DOHH2 (cell line): ENCODE measurements around the gene SSBP3.

Experiments used
- H3F3A ChIP-seq: fragments of 200-600 bp; sonication (generic), shearing (Covaris generic); 2 replicates; pipeline ENCODE4 v1.6.0; 2016; ENCODE audit warnings: antibody characterized with exemption, mild to moderate bottlenecking; ENCODE audit not compliant: control insufficient read depth, insufficient read depth
- H3K27ac ChIP-seq: fragments of 200-600 bp; sonication (generic); 2 replicates; pipeline ENCODE4 v1.5.1; 2014; ENCODE audit warnings: low read depth, mild to moderate bottlenecking, low read length, moderate library complexity
- H3K27me3 ChIP-seq: fragments of 200-600 bp; sonication (generic); 2 replicates; pipeline ENCODE4 v1.6.1; 2014; ENCODE audit warnings: mild to moderate bottlenecking, low read length, mixed read lengths; ENCODE audit not compliant: control insufficient read depth
- H3K36me3 ChIP-seq: fragments of 200-600 bp; sonication (generic); 2 replicates; pipeline ENCODE4 v1.6.1; 2014; ENCODE audit warnings: mild to moderate bottlenecking, low read length, moderate library complexity, mixed read lengths; ENCODE audit not compliant: control insufficient read depth
- H3K4me1 ChIP-seq: fragments of 200-600 bp; sonication (generic); 2 replicates; pipeline ENCODE4 v1.6.1; 2014; ENCODE audit warnings: mild to moderate bottlenecking, low read length, mixed read lengths; ENCODE audit not compliant: control insufficient read depth
- H3K4me2 ChIP-seq: fragments of 200-600 bp; sonication (generic); 2 replicates; pipeline ENCODE4 v1.6.0; 2014; ENCODE audit warnings: mild to moderate bottlenecking, low read length, moderate library complexity
- H3K4me3 ChIP-seq: fragments of 200-600 bp; sonication (generic); 2 replicates; pipeline ENCODE4 v1.5.1; 2014; ENCODE audit warnings: mild to moderate bottlenecking, low read length, mixed read lengths
- H3K79me2 ChIP-seq: fragments of 200-600 bp; sonication (generic); 2 replicates; pipeline ENCODE4 v1.6.1; 2014; ENCODE audit warnings: mild to moderate bottlenecking, low read length, mixed read lengths; ENCODE audit not compliant: control insufficient read depth
- H3K9me2 ChIP-seq: fragments of 200-600 bp; sonication (generic); replicated peaks from 2 replicates; pipeline ENCODE4 v1.6.1; 2014; ENCODE audit warnings: mild to moderate bottlenecking, low read length, mixed read lengths; ENCODE audit not compliant: control insufficient read depth
- H3K9me3 ChIP-seq: fragments of 200-600 bp; sonication (generic); 2 replicates; pipeline ENCODE4 v1.6.1; 2014; ENCODE audit warnings: antibody characterized with exemption, low read length, mixed read lengths; ENCODE audit not compliant: control insufficient read depth, insufficient read depth
- H4K20me1 ChIP-seq: fragments of 200-600 bp; sonication (generic); 2 replicates; pipeline ENCODE4 v1.6.0; 2014; ENCODE audit warnings: low read depth, mild to moderate bottlenecking, antibody characterized with exemption, low read length, moderate library complexity; ENCODE audit not compliant: control insufficient read depth, insufficient read depth
- EZH2phosphoT487 ChIP-seq: fragments of 200-600 bp; sonication (generic); IDR thresholded peaks from 2 replicates; pipeline ENCODE4 v1.6.1; 2017; ENCODE audit warnings: borderline replicate concordance, mild to moderate bottlenecking, antibody characterized with exemption, low read length, moderate library complexity, mixed read lengths
- TF ChIP-seq, protein P1 (sequence below): fragments of 200-600 bp; sonication (generic); IDR thresholded peaks from one replicate; pipeline ENCODE4 v1.5.1; 2014; ENCODE audit warnings: antibody characterized with exemption, mild to moderate bottlenecking, low read depth, low read length; ENCODE audit not compliant: poor library complexity, severe bottlenecking

SSBP3 gene

DNA sequence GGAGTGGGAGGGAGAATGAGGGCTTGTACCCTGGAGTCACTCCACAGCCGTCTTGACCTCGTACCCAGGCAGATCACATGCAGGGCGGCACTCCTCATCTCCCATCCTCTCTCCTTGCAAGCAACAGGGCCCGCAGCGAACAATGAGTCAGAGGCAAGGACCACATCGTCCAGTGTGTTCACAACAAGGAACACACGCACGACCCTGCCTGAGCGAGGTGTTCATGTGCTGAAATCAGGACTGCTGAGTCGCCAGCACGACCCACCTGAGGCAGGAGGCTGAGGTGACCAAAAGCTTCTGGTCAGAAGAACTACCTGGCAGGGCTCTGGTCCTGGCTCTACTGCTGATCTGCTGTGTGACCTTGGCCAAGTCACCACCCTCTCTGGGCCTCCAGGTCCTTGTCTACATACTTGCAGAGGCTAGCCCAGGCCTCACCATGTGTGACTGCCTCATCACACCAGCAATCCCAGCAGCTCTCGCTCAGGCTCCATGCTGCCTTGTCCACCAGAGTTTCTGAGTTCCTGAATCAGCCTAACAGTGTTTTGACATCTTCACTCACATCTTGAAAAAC, 78.0 kb downstream of the SSBP3 start:
- Histone ChIP-seq H3K27me3 (no peaks in the 10 kb centered on the region), H3K9me3 (no peaks in the 10 kb centered on the region), H3K9me2 (no peaks in the 10 kb centered on the region), H3F3A (no peaks in the 10 kb centered on the region), H3K36me3 (no peaks in the 10 kb centered on the region), H4K20me1 (no peaks in the 10 kb centered on the region), H3K4me3 (peak overlapping the region; percentile 67), H3K4me2 (peak overlapping the region; percentile 79), H3K27ac (no peak overlapping the region), H3K4me1 (peaks cover 49% of the 10 kb centered on the region), H3K79me2 (peaks cover 7% of the 10 kb centered on the region; the same call in 1 of the 2 replicates)
- TF ChIP-seq, protein P1, sequence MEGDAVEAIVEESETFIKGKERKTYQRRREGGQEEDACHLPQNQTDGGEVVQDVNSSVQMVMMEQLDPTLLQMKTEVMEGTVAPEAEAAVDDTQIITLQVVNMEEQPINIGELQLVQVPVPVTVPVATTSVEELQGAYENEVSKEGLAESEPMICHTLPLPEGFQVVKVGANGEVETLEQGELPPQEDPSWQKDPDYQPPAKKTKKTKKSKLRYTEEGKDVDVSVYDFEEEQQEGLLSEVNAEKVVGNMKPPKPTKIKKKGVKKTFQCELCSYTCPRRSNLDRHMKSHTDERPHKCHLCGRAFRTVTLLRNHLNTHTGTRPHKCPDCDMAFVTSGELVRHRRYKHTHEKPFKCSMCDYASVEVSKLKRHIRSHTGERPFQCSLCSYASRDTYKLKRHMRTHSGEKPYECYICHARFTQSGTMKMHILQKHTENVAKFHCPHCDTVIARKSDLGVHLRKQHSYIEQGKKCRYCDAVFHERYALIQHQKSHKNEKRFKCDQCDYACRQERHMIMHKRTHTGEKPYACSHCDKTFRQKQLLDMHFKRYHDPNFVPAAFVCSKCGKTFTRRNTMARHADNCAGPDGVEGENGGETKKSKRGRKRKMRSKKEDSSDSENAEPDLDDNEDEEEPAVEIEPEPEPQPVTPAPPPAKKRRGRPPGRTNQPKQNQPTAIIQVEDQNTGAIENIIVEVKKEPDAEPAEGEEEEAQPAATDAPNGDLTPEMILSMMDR = no peak
- TF ChIP-seq EZH2phosphoT487 = no peak

DNA sequence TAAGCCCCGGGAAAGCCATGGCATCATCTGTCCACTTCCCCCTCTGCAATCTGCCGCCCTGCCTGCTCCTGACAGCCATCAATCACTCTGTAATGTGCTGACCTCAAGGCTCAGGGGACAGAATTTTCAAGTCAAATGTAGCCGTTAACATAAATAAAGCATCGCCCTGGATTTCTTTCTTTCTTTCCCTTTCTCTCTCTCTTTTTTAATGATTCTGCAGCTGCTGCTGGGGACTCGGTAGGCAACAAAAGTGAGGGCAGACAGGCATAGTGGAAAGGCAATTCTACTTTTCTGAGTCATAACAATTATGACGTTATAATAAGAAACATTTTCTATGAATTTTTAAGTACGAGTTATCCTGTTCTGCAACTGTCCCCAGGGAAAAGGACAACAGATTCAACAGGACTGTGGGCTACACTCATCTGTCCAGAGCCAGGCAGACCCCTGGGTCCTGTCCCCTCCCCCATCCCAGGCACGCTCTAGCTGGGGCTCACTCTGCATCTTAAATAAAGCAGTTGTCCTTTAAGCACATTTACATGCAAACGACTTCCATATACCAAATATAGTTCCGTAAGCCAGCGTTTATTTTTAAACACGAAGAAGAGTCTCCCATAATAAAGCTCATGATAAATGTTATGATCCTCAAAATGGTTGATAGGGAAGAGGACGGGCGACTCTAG, 78.7 kb downstream of the SSBP3 start:
- Histone ChIP-seq H3K9me3 (no peaks in the 10 kb centered on the region), H3K4me1 (peaks cover 49% of the 10 kb centered on the region), H3K4me3 (peak overlapping the region; percentile 67), H3F3A (no peaks in the 10 kb centered on the region), H3K4me2 (peak overlapping the region; percentile 79), H3K27ac (no peak overlapping the region), H3K36me3 (no peaks in the 10 kb centered on the region), H3K27me3 (no peaks in the 10 kb centered on the region), H3K9me2 (no peaks in the 10 kb centered on the region), H3K79me2 (peaks cover 7% of the 10 kb centered on the region; the same call in 1 of the 2 replicates), H4K20me1 (no peaks in the 10 kb centered on the region)
- TF ChIP-seq EZH2phosphoT487 = no peak
- TF ChIP-seq, protein P1 = no peak

DNA sequence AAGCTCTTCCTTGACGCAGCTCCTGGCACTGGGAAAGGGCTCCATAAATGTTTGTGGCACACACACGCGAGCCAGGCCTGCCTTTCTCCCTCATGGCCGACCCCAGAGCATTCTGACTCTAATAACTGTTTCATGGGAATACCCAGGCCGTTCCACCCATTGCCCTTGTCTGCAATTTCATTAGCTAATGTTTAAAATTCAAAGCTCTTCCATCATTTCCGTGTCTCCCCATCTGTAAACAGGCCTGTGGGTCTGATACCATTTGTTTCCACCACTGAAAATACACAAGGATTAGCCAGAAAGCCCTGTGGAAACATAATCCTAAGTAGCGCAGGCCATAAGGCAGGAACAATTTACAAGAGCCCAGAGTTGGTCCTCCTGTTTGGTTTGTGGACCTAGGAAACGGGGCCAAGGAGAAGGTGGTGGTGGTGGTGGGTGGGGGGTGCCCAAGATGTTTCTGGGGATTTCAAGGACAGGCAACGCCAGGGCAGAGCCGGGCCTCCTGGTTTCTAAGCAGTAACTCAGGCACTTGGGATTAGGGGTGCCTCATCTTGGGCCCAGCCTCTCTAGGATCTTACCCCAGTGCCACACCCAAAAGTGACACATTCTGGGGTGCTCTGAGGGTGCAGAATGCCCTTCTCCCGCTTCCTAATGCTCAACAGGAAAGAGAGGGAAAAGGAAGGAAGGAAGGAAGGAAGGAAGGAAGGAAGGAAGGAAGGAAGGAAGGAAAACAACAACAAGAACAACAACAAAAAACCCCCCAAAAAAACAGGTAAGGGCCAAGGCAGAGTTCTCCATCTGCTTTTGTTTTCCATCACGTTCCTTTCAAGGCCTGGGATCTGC, 79.4 kb downstream of the SSBP3 start:
- Histone ChIP-seq H3K36me3 (no peaks in the 10 kb centered on the region), H3K4me3 (peak overlapping the region; percentile 67), H3K4me2 (peak overlapping the region; percentile 79), H4K20me1 (no peaks in the 10 kb centered on the region), H3K27me3 (no peaks in the 10 kb centered on the region), H3K27ac (no peak overlapping the region), H3K9me3 (no peaks in the 10 kb centered on the region), H3K79me2 (peaks cover 7% of the 10 kb centered on the region; the same call in 1 of the 2 replicates), H3F3A (no peaks in the 10 kb centered on the region), H3K9me2 (no peaks in the 10 kb centered on the region), H3K4me1 (peaks cover 45% of the 10 kb centered on the region)
- TF ChIP-seq EZH2phosphoT487 = no peak
